Measurements from ENCODE around the gene WLS. TPM values are rescaled to one million over a fixed set of nuclear protein-coding genes. Genes with fewer than 3 reads are reported as not detected.

WLS gene
- polyA plus RNA-seq, 1 donor from 2014 or later: 8.8 TPM

- Histone ChIP-seq H3F3A (ENCODE audit: insufficient read depth, low read length, poor library complexity, severe bottlenecking) (no peaks in the 10 kb centered on the region), H3K79me2 (replicated peaks; ENCODE audit: insufficient read depth, low read length) (no peaks in the 10 kb centered on the region), H3K27me3 (ENCODE audit: insufficient read depth, low read depth, low read length) (peaks cover 4% of the 10 kb centered on the region), H3K4me3 (ENCODE audit: low read length) (no peak overlapping the region), H3K27ac (ENCODE audit: low read length) (no peak overlapping the region), H3K9me3 (ENCODE audit: low read length) (no peaks in the 10 kb centered on the region), H4K20me1 (ENCODE audit: insufficient read depth) (no peaks in the 10 kb centered on the region), H3K9me2 (ENCODE audit: insufficient read depth, low read length) (no peaks in the 10 kb centered on the region), H3K36me3 (ENCODE audit: insufficient read depth, low read length) (no peaks in the 10 kb centered on the region), H2AFZ (ENCODE audit: low read depth, low read length) (no peak overlapping the region), H3K9ac (ENCODE audit: low read length) (no peak overlapping the region), H3K4me2 (ENCODE audit: low read length) (no peak overlapping the region)
- TF ChIP-seq RAD21 (conservative IDR thresholded peaks at IDR 0.05) (no peak), TAF1 (IDR thresholded peaks at IDR 0.05; ENCODE audit: low read depth) (no peak), CTCF (IDR thresholded peaks at IDR 0.05; ENCODE audit: poor library complexity, severe bottlenecking) (no peak), REST (IDR thresholded peaks at IDR 0.05; ENCODE audit: borderline replicate concordance) (no peak), EP300 (conservative IDR thresholded peaks at IDR 0.05; ENCODE audit: poor library complexity, severe bottlenecking) (no peak)
Observed at GRCh38 chr1:68197461-68197860, 34.9 kb downstream of the WLS start.

- no peak overlapping the region for H3K9ac ChIP-seq (ENCODE audit: low read length)
- H3K4me3 ChIP-seq (ENCODE audit: low read length): no peak overlapping the region
- H2AFZ ChIP-seq (ENCODE audit: low read depth, low read length): no peak overlapping the region
- H3F3A ChIP-seq (ENCODE audit: insufficient read depth, low read length, poor library complexity, severe bottlenecking): no peaks in the 10 kb centered on the region
- H3K27ac ChIP-seq (ENCODE audit: low read length): no peak overlapping the region
- TF ChIP-seq MXI1 (conservative IDR thresholded peaks at IDR 0.05; ENCODE audit: poor library complexity, severe bottlenecking) (no peak), POLR2AphosphoS5 (IDR thresholded peaks at IDR 0.05) (no peak), REST (IDR thresholded peaks at IDR 0.05; ENCODE audit: borderline replicate concordance) (no peak), SMC3 (conservative IDR thresholded peaks at IDR 0.05; ENCODE audit: poor library complexity) (no peak), EZH2 (IDR thresholded peaks at IDR 0.05; ENCODE audit: borderline replicate concordance, insufficient read depth, low read length, poor library complexity, severe bottlenecking) (no peak), EP300 (conservative IDR thresholded peaks at IDR 0.05; ENCODE audit: poor library complexity, severe bottlenecking) (no peak), RAD21 (conservative IDR thresholded peaks at IDR 0.05) (no peak), TAF1 (IDR thresholded peaks at IDR 0.05; ENCODE audit: low read depth) (no peak), CTCF (IDR thresholded peaks at IDR 0.05; ENCODE audit: poor library complexity, severe bottlenecking) (no peak)
- H3K27me3 ChIP-seq (ENCODE audit: insufficient read depth, low read depth, low read length): peaks cover 4% of the 10 kb centered on the region
- H3K36me3 ChIP-seq (ENCODE audit: insufficient read depth, low read length): no peaks in the 10 kb centered on the region
- H3K79me2 ChIP-seq (replicated peaks; ENCODE audit: insufficient read depth, low read length): no peaks in the 10 kb centered on the region
- H3K9me3 ChIP-seq (ENCODE audit: low read length): no peaks in the 10 kb centered on the region
- no peak overlapping the region for H3K4me2 ChIP-seq (ENCODE audit: low read length)
- H3K9me2 ChIP-seq (ENCODE audit: insufficient read depth, low read length): no peaks in the 10 kb centered on the region
- no peaks in the 10 kb centered on the region for H4K20me1 ChIP-seq (ENCODE audit: insufficient read depth)
Observed at GRCh38 chr1:68196676-68197075, 35.6 kb downstream of the WLS start.

All from neural cell (in vitro differentiated cells).